Osteocyte (in vitro differentiated cells): ENCODE data around the gene PTTG1IP. TPM values are rescaled to one million over a fixed set of nuclear protein-coding genes. Genes with fewer than 3 reads are reported as not detected.
"Not testable (repeated sequence)": the region's sequence is repeated elsewhere in the genome, so short reads cannot be mapped to it uniquely, and the experiment has no call there.

Source experiments
- DNase-seq: peaks from one replicate; pipeline ENCODE4 v3.0.0; 2021; ENCODE audit warnings: mixed read lengths; ENCODE audit not compliant: unreplicated experiment; ENCODE audit errors: extremely low spot score
- H3K27ac Mint-ChIP-seq: one replicate; pipeline ENCODE4 v1.8.0; 2021; ENCODE audit warnings: mild to moderate bottlenecking, mixed read lengths; ENCODE audit not compliant: unreplicated experiment
- H3K27me3 Mint-ChIP-seq: one replicate; pipeline ENCODE4 v1.8.0; 2021; ENCODE audit warnings: mixed read lengths; ENCODE audit not compliant: unreplicated experiment
- H3K36me3 Mint-ChIP-seq: one replicate; pipeline ENCODE4 v1.8.0; 2021; ENCODE audit warnings: mixed read lengths; ENCODE audit not compliant: unreplicated experiment
- H3K4me1 Mint-ChIP-seq: one replicate; pipeline ENCODE4 v1.8.0; 2021; ENCODE audit warnings: mixed read lengths; ENCODE audit not compliant: unreplicated experiment
- H3K4me3 Mint-ChIP-seq: one replicate; pipeline ENCODE4 v1.8.0; 2021; ENCODE audit warnings: mild to moderate bottlenecking, moderate library complexity, mixed read lengths; ENCODE audit not compliant: unreplicated experiment
- H3K9me3 Mint-ChIP-seq: one replicate; pipeline ENCODE4 v1.8.0; 2021; ENCODE audit warnings: mixed read lengths; ENCODE audit not compliant: unreplicated experiment
- total RNA-seq: library from RNA; stranded (reverse); gene quantifications from 2 replicates; pipeline ENCODE4 v1.2.1, GENCODE V29; 2021
- TF ChIP-seq, protein P1 (sequence below): fragments of 200-600 bp; sonication (generic); IDR thresholded peaks from 2 replicates; pipeline ENCODE4 v1.5.0; 2021; ENCODE audit warnings: antibody characterized with exemption, mild to moderate bottlenecking, moderate library complexity

PTTG1IP gene
- total RNA-seq, 1 donor from 2014 or later: 318 TPM

DNA sequence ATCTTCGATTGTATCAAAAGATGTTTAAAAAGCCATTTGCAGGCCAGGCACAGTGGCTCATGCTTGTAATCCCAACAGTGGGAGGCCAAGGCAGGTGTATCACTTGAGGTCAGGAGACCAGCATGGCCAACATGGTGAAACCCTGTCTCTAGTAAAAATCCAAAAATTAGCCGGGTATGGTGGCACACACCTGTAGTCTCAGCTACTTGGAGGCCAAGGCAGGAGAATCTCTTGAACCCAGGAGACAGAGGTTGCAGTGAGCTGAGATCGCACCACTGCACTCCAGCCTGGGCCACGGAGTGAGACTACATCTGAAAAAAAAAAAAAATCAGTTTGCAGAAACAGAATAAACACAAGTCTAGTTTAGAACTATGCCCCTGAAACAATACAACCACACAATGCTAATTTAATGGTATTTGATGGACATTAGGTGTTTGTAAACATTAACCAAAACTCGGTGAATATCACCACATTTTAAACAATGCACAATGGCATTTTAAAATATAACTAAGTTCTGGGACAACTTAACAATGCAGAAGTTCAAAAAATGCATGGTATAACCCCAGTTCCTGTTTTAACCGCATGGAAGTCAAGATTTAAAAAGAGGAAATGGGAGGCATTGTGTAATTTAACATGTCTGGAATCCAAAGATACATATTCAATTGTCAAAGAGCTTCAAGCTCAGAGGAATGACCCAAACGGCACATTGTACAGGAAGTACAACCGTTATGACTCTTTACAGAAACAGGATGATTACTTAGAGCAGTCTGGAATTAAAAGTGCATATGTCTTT lies 7.1 kb upstream of the PTTG1IP start:
- TF ChIP-seq, protein P1, sequence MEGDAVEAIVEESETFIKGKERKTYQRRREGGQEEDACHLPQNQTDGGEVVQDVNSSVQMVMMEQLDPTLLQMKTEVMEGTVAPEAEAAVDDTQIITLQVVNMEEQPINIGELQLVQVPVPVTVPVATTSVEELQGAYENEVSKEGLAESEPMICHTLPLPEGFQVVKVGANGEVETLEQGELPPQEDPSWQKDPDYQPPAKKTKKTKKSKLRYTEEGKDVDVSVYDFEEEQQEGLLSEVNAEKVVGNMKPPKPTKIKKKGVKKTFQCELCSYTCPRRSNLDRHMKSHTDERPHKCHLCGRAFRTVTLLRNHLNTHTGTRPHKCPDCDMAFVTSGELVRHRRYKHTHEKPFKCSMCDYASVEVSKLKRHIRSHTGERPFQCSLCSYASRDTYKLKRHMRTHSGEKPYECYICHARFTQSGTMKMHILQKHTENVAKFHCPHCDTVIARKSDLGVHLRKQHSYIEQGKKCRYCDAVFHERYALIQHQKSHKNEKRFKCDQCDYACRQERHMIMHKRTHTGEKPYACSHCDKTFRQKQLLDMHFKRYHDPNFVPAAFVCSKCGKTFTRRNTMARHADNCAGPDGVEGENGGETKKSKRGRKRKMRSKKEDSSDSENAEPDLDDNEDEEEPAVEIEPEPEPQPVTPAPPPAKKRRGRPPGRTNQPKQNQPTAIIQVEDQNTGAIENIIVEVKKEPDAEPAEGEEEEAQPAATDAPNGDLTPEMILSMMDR: no peak
- no peaks in the 10 kb centered on the region for H3K36me3 Mint-ChIP-seq
- no peak overlapping the region for H3K4me3 Mint-ChIP-seq
- no peak for DNase-seq
- H3K4me1 Mint-ChIP-seq: peaks cover 17% of the 10 kb centered on the region
- no peaks in the 10 kb centered on the region for H3K27me3 Mint-ChIP-seq
- peak overlapping the region; percentile 8 for H3K27ac Mint-ChIP-seq
- H3K9me3 Mint-ChIP-seq: no peaks in the 10 kb centered on the region

DNA sequence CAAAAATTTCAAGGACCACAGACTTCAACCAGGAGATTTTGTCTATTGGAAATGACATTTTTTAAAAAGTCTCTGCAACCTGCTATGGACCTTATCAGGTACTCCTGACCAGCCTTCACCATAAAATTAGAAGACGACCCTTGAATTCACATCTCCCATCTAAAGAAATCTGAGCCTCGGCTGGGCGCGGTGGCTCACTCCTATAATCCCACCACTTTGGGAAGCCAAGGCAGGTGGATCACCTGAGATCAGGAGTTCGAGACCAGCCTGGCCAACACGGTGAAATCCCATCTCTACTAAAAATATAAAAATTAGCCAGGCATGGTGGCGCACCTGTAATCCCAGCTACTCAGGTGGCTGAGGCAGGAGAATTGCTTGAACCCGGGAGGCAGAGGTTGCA lies 5.7 kb upstream of the PTTG1IP start:
- not testable (repeated sequence) for H3K4me3 Mint-ChIP-seq, H3K9me3 Mint-ChIP-seq, DNase-seq, H3K27ac Mint-ChIP-seq, H3K27me3 Mint-ChIP-seq, H3K36me3 Mint-ChIP-seq
- H3K4me1 Mint-ChIP-seq: peaks cover 30% of the 10 kb centered on the region

DNA sequence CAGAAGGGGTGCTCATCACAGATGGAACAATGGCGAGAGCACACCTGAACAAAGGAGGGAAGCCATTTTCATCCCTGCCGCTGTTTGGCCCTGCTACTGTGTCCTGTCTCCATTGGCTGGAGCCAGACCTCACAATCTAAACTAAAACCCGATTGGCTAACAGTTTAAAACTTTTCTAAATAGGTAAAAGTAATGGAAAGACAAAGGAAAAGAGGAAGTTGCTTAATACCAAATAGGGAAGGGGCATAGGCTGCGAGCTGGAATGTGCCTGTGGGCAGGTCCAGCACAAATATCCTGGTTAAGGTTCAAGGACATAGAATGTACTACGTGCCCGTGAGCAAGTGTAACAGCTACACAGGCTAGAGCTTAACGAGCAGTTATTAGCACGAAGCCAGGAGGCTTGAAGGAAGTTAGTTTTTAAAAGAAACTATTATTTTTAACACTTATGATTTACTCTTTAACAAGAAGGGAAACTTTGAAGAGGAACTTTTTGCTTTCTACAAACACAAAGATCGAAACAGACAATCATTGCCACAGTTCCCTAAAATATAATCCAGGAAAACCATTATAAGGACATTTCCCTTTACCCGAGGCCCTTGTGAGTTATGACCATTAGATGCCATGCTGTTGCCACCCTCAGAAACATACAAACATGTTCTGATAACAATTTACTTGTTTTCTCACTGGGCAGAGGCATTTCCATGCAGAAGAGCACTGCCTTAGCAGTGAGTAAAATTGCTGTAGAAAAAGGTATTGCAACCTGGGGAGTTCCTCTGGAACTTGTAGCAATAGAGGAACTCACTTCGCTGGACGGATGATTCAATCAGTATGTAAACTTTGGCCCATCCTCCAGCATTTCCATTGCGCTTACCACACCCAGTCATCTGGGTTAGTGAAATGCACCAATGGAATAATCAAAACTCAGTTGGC lies 4.8 kb upstream of the PTTG1IP start:
- H3K27ac Mint-ChIP-seq: no peak overlapping the region
- TF ChIP-seq, protein P1: no peak
- DNase-seq: no peak
- H3K4me3 Mint-ChIP-seq: no peak overlapping the region
- peaks cover 32% of the 10 kb centered on the region for H3K4me1 Mint-ChIP-seq
- no peaks in the 10 kb centered on the region for H3K36me3 Mint-ChIP-seq
- no peaks in the 10 kb centered on the region for H3K27me3 Mint-ChIP-seq
- no peaks in the 10 kb centered on the region for H3K9me3 Mint-ChIP-seq

DNA sequence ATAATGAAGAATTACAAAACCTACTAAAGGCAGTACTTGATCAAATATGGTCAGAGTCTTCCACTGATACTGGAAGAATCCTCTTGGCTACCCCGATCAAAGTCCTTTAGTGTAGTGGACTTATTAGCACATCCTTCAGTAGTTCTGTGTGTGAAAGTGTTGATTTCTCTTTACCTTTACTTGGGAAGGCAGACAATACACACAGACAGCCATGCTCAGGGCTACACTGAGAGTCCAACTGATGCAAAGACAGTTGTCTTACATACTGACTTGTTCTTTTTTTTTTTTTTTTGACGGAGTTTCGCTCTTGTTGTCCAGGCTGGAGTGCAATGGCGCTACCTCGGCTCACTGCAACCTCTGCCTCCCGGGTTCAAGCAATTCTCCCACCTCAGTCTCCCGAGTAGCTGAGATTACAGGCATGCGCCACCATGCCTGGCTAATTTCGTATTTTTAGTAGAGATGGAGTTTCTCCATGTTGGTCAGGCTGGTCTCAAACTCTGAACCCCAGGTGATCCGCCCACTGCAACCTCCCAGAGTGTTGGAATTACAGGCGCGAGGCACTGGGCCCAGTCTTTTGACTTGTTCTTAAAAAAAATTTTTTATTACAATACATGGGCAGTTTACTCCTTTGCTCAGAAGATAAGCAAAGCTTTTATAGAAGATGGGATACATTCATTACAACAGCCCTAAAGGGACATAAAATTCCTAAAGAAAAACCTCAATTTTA lies 3.5 kb upstream of the PTTG1IP start:
- H3K9me3 Mint-ChIP-seq: no peaks in the 10 kb centered on the region
- H3K4me1 Mint-ChIP-seq: peaks cover 39% of the 10 kb centered on the region

DNA sequence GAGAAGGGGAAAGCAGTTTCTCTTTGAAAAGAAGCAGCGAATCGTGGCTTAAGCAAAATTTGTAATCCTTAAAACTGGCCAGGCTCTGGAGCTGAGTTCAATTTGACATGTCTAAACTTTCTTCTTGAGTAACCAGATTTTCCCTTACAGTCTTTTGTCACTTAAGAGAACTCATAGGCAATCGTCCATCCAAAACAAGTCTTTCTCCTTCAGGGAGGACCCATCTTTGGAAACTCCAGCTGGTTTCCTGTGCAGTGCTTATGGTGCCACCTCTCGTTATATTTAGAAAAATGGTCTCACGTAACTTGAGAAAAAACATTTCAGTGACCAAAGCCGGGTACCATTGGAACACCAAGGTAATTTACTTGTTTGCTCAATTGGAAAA lies 1.8 kb upstream of the PTTG1IP start:
- no peak for DNase-seq
- Mint-ChIP-seq H3K4me3 (peak overlapping the region; percentile 78), H3K4me1 (peaks cover 42% of the 10 kb centered on the region), H3K27ac (peak overlapping the region; percentile 82), H3K9me3 (no peaks in the 10 kb centered on the region), H3K27me3 (no peaks in the 10 kb centered on the region), H3K36me3 (no peaks in the 10 kb centered on the region)
- TF ChIP-seq, protein P1: peak; percentile 44

More for the DNA sequence above, 3.5 kb upstream of the PTTG1IP start:
- Mint-ChIP-seq H3K27me3 (no peaks in the 10 kb centered on the region), H3K4me3 (no peak overlapping the region), H3K27ac (no peak overlapping the region), H3K36me3 (no peaks in the 10 kb centered on the region)
- TF ChIP-seq, protein P1: no peak
- no peak for DNase-seq
